GF-D8 (cell line): Measurements from ENCODE around the gene SRSF7.

ENCODE experiments used
- DNase-seq: peaks from one replicate; lab custom pipeline; 2025; lab: John Stamatoyannopoulos, UW

SRSF7 gene

GRCh38 chr2:38754049-38754448 is 2.9 kb upstream of the SRSF7 start:
- DNase-seq = no peak

GRCh38 chr2:38751596-38752410 is 642 bp upstream of the SRSF7 start:
- peak; percentile 44 for DNase-seq

- peak; percentile 23 for DNase-seq
These were observed 910 bp downstream of the SRSF7 start for GRCh38 chr2:38750011-38750890.

GRCh38 chr2:38748943-38749804 is 2.0 kb downstream of the SRSF7 start:
- no peak for DNase-seq

- no peak for DNase-seq
These were observed 2.8 kb downstream of the SRSF7 start for GRCh38 chr2:38748391-38748790.

GRCh38 chr2:38747819-38748218 is 3.3 kb downstream of the SRSF7 start:
- no peak for DNase-seq

- no peak for DNase-seq
These were observed 4.1 kb downstream of the SRSF7 start for GRCh38 chr2:38747007-38747424.

- no peak for DNase-seq
These were observed 5.9 kb downstream of the SRSF7 start for GRCh38 chr2:38745267-38745666.

GRCh38 chr2:38744399-38744780 is 6.8 kb downstream of the SRSF7 start:
- DNase-seq = no peak

- no peak for DNase-seq
These were observed 7.3 kb downstream of the SRSF7 start for GRCh38 chr2:38743672-38744398.

GRCh38 chr2:38742797-38743559 is 8.2 kb downstream of the SRSF7 start:
- DNase-seq = no peak

GRCh38 chr2:38740851-38741731 is 10.1 kb downstream of the SRSF7 start:
- peak; percentile 40 for DNase-seq

GRCh38 chr2:38739524-38739923 is 11.6 kb downstream of the SRSF7 start:
- no peak for DNase-seq

GRCh38 chr2:38737925-38738324 is 13.2 kb downstream of the SRSF7 start:
- DNase-seq = no peak

- DNase-seq = peak; percentile 59
These were observed 14.0 kb downstream of the SRSF7 start for GRCh38 chr2:38737000-38737698.

- DNase-seq = no peak
These were observed 15.2 kb downstream of the SRSF7 start for GRCh38 chr2:38735999-38736320.

- DNase-seq = no peak
These were observed 16.7 kb downstream of the SRSF7 start for GRCh38 chr2:38734299-38735058.

GRCh38 chr2:38733300-38733971 is 17.7 kb downstream of the SRSF7 start:
- DNase-seq = no peak
